Kidney epithelial cell (primary cell): ENCODE results near the gene CEP290. TPM values are rescaled to one million over a fixed set of nuclear protein-coding genes. Genes with fewer than 3 reads are reported as not detected.
"Not testable (repeated sequence)": the region's sequence is repeated elsewhere in the genome, so short reads cannot be mapped to it uniquely, and the experiment has no call there.

Source experiments
- DNase-seq: peaks from one replicate; pipeline ENCODE4 v3.0.0-alpha.2; 2010; ENCODE audit warnings: low read depth
- H3K27me3 ChIP-seq: 2 replicates; pipeline ENCODE4 v1.6.0; 2011; ENCODE audit warnings: low read length; ENCODE audit not compliant: control insufficient read depth, insufficient read depth
- H3K36me3 ChIP-seq: 2 replicates; pipeline ENCODE4 v1.5.1; 2011; ENCODE audit warnings: low read length; ENCODE audit not compliant: control insufficient read depth, insufficient read depth
- H3K4me3 ChIP-seq: 2 replicates; pipeline ENCODE4 v1.5.1; 2011; ENCODE audit warnings: low read depth, mild to moderate bottlenecking, control low read depth, low read length
- CTCF ChIP-seq: IDR thresholded peaks from 2 replicates; pipeline ENCODE4 v1.5.1; 2011; ENCODE audit warnings: mild to moderate bottlenecking, moderate library complexity, low read length, control low read depth, inconsistent platforms; ENCODE audit not compliant: insufficient read depth, poor library complexity, severe bottlenecking
- total RNA-seq: library from RNA; depleted of rRNA; stranded (reverse); fragments of >200 nt; gene quantifications from 2 replicates; pipeline ENCODE4 v1.2.3, GENCODE V29; 2015

The CEP290 gene
- total RNA-seq, 1 donor from 2014 or later: 19.3 TPM

- H3K4me3 ChIP-seq: no peak overlapping the region
Observed at GRCh38 chr12:88145567-88146505, 3.9 kb upstream of the CEP290 start.

GRCh38 chr12:88144546-88145468 is 2.9 kb upstream of the CEP290 start:
- no peaks in the 10 kb centered on the region for H3K36me3 ChIP-seq
- TF ChIP-seq CTCF: no peak
- no peak for DNase-seq
- H3K27me3 ChIP-seq: no peaks in the 10 kb centered on the region
- no peak overlapping the region for H3K4me3 ChIP-seq

More at GRCh38 chr12:88145567-88146505, 3.9 kb upstream of the CEP290 start:
- Histone ChIP-seq H3K27me3 (no peaks in the 10 kb centered on the region), H3K36me3 (no peaks in the 10 kb centered on the region)
- no peak for DNase-seq
- no peak for TF ChIP-seq CTCF

- no peak for TF ChIP-seq CTCF
- Histone ChIP-seq H3K36me3 (no peaks in the 10 kb centered on the region), H3K4me3 (no peak overlapping the region), H3K27me3 (no peaks in the 10 kb centered on the region)
- DNase-seq: no peak
Observed at GRCh38 chr12:88144037-88144436, 2.1 kb upstream of the CEP290 start.

GRCh38 chr12:88142610-88142991 is 713 bp upstream of the CEP290 start:
- TF ChIP-seq CTCF: no peak
- DNase-seq: no peak

GRCh38 chr12:88141425-88141773 is 489 bp downstream of the CEP290 start:
- H3K27me3 ChIP-seq: no peaks in the 10 kb centered on the region
- peak overlapping the region; percentile 77 for H3K4me3 ChIP-seq
- H3K36me3 ChIP-seq: no peaks in the 10 kb centered on the region
- no peak for TF ChIP-seq CTCF
- no peak for DNase-seq

More at GRCh38 chr12:88142610-88142991, 713 bp upstream of the CEP290 start:
- no peaks in the 10 kb centered on the region for H3K36me3 ChIP-seq
- H3K4me3 ChIP-seq: peak overlapping the region; percentile 77
- H3K27me3 ChIP-seq: no peaks in the 10 kb centered on the region

- not testable (repeated sequence) for H3K4me3 ChIP-seq, H3K27me3 ChIP-seq, DNase-seq, H3K36me3 ChIP-seq
Observed at GRCh38 chr12:88139711-88140110, 2.2 kb downstream of the CEP290 start.

- H3K4me3 ChIP-seq, H3K27me3 ChIP-seq, DNase-seq, H3K36me3 ChIP-seq: not testable (repeated sequence)
Observed at GRCh38 chr12:88133181-88133580, 8.7 kb downstream of the CEP290 start.
